ENCODE measurements around the gene VEZT. TPM values are rescaled to one million over a fixed set of nuclear protein-coding genes. Genes with fewer than 3 reads are reported as not detected.

VEZT gene
- total RNA-seq, 1 experiment from 2014 or later = 107 TPM

- H3K36me3 ChIP-seq (ENCODE audit: insufficient read depth, low read length, poor library complexity, severe bottlenecking) = no peaks in the 10 kb centered on the region
- no peak overlapping the region for H3K4me3 ChIP-seq (ENCODE audit: low read depth, low read length, poor library complexity, severe bottlenecking)
- ChIA-PET CTCF (no interaction called here), POLR2A (ENCODE audit: low non-redundant PET) (no interaction called here)
- no peak for TF ChIP-seq CTCF (conservative IDR thresholded peaks at IDR 0.05; ENCODE audit: low read depth, low read length)
- DNase-seq (ENCODE audit: low spot score) = no peak
- H3K9me3 ChIP-seq (ENCODE audit: low read depth, low read length, poor library complexity, severe bottlenecking) = no peaks in the 10 kb centered on the region
- peaks cover 8% of the 10 kb centered on the region for H3K4me1 ChIP-seq (ENCODE audit: insufficient read depth, low read length, poor library complexity, severe bottlenecking)
- no TSS peak for BruUV-seq (replicated peaks)
- intact Hi-C loops (cut with micrococcal nuclease; ENCODE audit: unreplicated experiment) = no loop called here
- H3K27me3 ChIP-seq (replicated peaks; ENCODE audit: insufficient read depth, low read depth, low read length, poor library complexity) = no peaks in the 10 kb centered on the region
- no peak overlapping the region for H3K27ac ChIP-seq (ENCODE audit: low read depth, low read length, poor library complexity, severe bottlenecking)
Measured at GRCh38 chr12:95318071-95318545, 100.5 kb downstream of the VEZT start.

- no peak for DNase-seq (ENCODE audit: low spot score)
- no peak for TF ChIP-seq CTCF (conservative IDR thresholded peaks at IDR 0.05; ENCODE audit: low read depth, low read length)
Measured at GRCh38 chr12:95319694-95320331, 102.2 kb downstream of the VEZT start.

GRCh38 chr12:95321516-95322246, 104.1 kb downstream of the VEZT start:
- Histone ChIP-seq H3K27ac (ENCODE audit: low read depth, low read length, poor library complexity, severe bottlenecking) (no peak overlapping the region), H3K4me3 (ENCODE audit: low read depth, low read length, poor library complexity, severe bottlenecking) (no peak overlapping the region), H3K4me1 (ENCODE audit: insufficient read depth, low read length, poor library complexity, severe bottlenecking) (peaks cover 12% of the 10 kb centered on the region), H3K9me3 (ENCODE audit: low read depth, low read length, poor library complexity, severe bottlenecking) (no peaks in the 10 kb centered on the region), H3K27me3 (replicated peaks; ENCODE audit: insufficient read depth, low read depth, low read length, poor library complexity) (no peaks in the 10 kb centered on the region), H3K36me3 (ENCODE audit: insufficient read depth, low read length, poor library complexity, severe bottlenecking) (no peaks in the 10 kb centered on the region)
- intact Hi-C loops (cut with micrococcal nuclease; ENCODE audit: unreplicated experiment) = no loop called here
- CTCF ChIA-PET = interaction anchor here (0.8 kb wide), 1 partner anchor 213 kb away, joined by 3 read pairs; no protein-coding TSS in a partner anchor
- POLR2A ChIA-PET (ENCODE audit: low non-redundant PET) = no interaction called here
- TF ChIP-seq EZH2 (IDR thresholded peaks at IDR 0.05; ENCODE audit: borderline replicate concordance, low read depth, low read length, poor library complexity, severe bottlenecking) (no peak), CTCF (conservative IDR thresholded peaks at IDR 0.05; ENCODE audit: low read depth, low read length) (no peak)
- DNase-seq (ENCODE audit: low spot score) = no peak
- BruUV-seq (replicated peaks) = no TSS peak

More at GRCh38 chr12:95319694-95320331, 102.2 kb downstream of the VEZT start:
- Histone ChIP-seq H3K27ac (ENCODE audit: low read depth, low read length, poor library complexity, severe bottlenecking) (no peak overlapping the region), H3K9me3 (ENCODE audit: low read depth, low read length, poor library complexity, severe bottlenecking) (no peaks in the 10 kb centered on the region), H3K4me3 (ENCODE audit: low read depth, low read length, poor library complexity, severe bottlenecking) (no peak overlapping the region), H3K4me1 (ENCODE audit: insufficient read depth, low read length, poor library complexity, severe bottlenecking) (peaks cover 8% of the 10 kb centered on the region), H3K36me3 (ENCODE audit: insufficient read depth, low read length, poor library complexity, severe bottlenecking) (no peaks in the 10 kb centered on the region), H3K27me3 (replicated peaks; ENCODE audit: insufficient read depth, low read depth, low read length, poor library complexity) (no peaks in the 10 kb centered on the region)
- ChIA-PET POLR2A (ENCODE audit: low non-redundant PET) (interaction anchor here (0.5 kb wide), 1 partner anchor 32 kb away, joined by 3 read pairs; no protein-coding TSS in a partner anchor), CTCF (no interaction called here)
- no TSS peak for BruUV-seq (replicated peaks)
- intact Hi-C loops (cut with micrococcal nuclease; ENCODE audit: unreplicated experiment) = no loop called here

Data from A673 (cell line).